GM19023 (cell line): Measurements from ENCODE around the gene PTP4A1.

Experiments used
- ATAC-seq: cut with Tn5 transposase; IDR thresholded peaks from one replicate; pipeline ENCODE4 v1.9.1; 2021; ENCODE audit warnings: mild to moderate bottlenecking, moderate library complexity; ENCODE audit not compliant: unreplicated experiment

Gene PTP4A1

GRCh38 chr6:63554782-63555181, 17.5 kb upstream of the PTP4A1 start:
- no peak for ATAC-seq

- no peak for ATAC-seq
Measured at GRCh38 chr6:63556369-63556768, 15.9 kb upstream of the PTP4A1 start.

- ATAC-seq = peak; percentile 66
Measured at GRCh38 chr6:63558278-63558677, 14.0 kb upstream of the PTP4A1 start.

GRCh38 chr6:63560801-63561287, 11.4 kb upstream of the PTP4A1 start:
- no peak for ATAC-seq

GRCh38 chr6:63561288-63561687, 11.0 kb upstream of the PTP4A1 start:
- no peak for ATAC-seq

- ATAC-seq = no peak
Measured at GRCh38 chr6:63563235-63563634, 9.0 kb upstream of the PTP4A1 start.

- no peak for ATAC-seq
Measured at GRCh38 chr6:63565058-63565726, 7.1 kb upstream of the PTP4A1 start.

GRCh38 chr6:63565727-63566596, 6.3 kb upstream of the PTP4A1 start:
- ATAC-seq = no peak

GRCh38 chr6:63567966-63568365, 4.3 kb upstream of the PTP4A1 start:
- ATAC-seq = no peak

- ATAC-seq = peak; percentile 4
Measured at GRCh38 chr6:63571361-63572043, 778 bp upstream of the PTP4A1 start.

GRCh38 chr6:63572747-63573075, 431 bp downstream of the PTP4A1 start:
- ATAC-seq = no peak

GRCh38 chr6:63573076-63573898, 1.0 kb downstream of the PTP4A1 start:
- peak; percentile 47 for ATAC-seq

GRCh38 chr6:63573899-63574553, 1.7 kb downstream of the PTP4A1 start:
- ATAC-seq = no peak

- no peak for ATAC-seq
Measured at GRCh38 chr6:63574554-63574900, 2.2 kb downstream of the PTP4A1 start.

GRCh38 chr6:63576147-63576772, 4.0 kb downstream of the PTP4A1 start:
- ATAC-seq = no peak

- no peak for ATAC-seq
Measured at GRCh38 chr6:63576985-63577712, 4.9 kb downstream of the PTP4A1 start.

GRCh38 chr6:63578757-63579156, 6.5 kb downstream of the PTP4A1 start:
- ATAC-seq = no peak

GRCh38 chr6:63579937-63580703, 7.8 kb downstream of the PTP4A1 start:
- ATAC-seq = no peak

GRCh38 chr6:63580704-63580961, 8.4 kb downstream of the PTP4A1 start:
- ATAC-seq = no peak
